HepG2 (cell line): ENCODE data around the gene MT1M. TPM values are rescaled to one million over a fixed set of nuclear protein-coding genes. Genes with fewer than 3 reads are reported as not detected.

Experiments used
- ARHGAP35 ChIP-seq: sonication (generic); formaldehyde crosslinking; IDR thresholded peaks from 2 replicates; pipeline ENCODE4 v1.9.0; 2022; ENCODE audit warnings: mild to moderate bottlenecking, inconsistent platforms, moderate library complexity, missing genetic modification reagents, borderline replicate concordance
- DR1 ChIP-seq: sonication (generic); formaldehyde crosslinking; IDR thresholded peaks from 2 replicates; pipeline ENCODE4 v1.8.0; 2021; ENCODE audit warnings: mild to moderate bottlenecking, missing genetic modification reagents, inconsistent platforms
- MYC ChIP-seq: sonication (generic); formaldehyde crosslinking; IDR thresholded peaks from 2 replicates; pipeline ENCODE4 v1.9.0; 2021; ENCODE audit warnings: missing genetic modification reagents, borderline replicate concordance
- PHF21A ChIP-seq: sonication (generic); formaldehyde crosslinking; IDR thresholded peaks from 2 replicates; pipeline ENCODE4 v1.5.0; 2020; ENCODE audit warnings: mild to moderate bottlenecking, missing genetic modification reagents
- SAFB2 ChIP-seq: sonication (generic); formaldehyde crosslinking; IDR thresholded peaks from 2 replicates; pipeline ENCODE4 v1.5.1; 2020; ENCODE audit warnings: missing genetic modification reagents, low read depth, mild to moderate bottlenecking, borderline replicate concordance
- SRY ChIP-seq: sonication (generic); formaldehyde crosslinking; IDR thresholded peaks from 2 replicates; pipeline ENCODE4 v1.8.0; 2022; ENCODE audit warnings: mild to moderate bottlenecking, missing genetic modification reagents
- ZNF34 ChIP-seq: sonication (generic); formaldehyde crosslinking; IDR thresholded peaks from 2 replicates; pipeline ENCODE4 v1.4.0; 2020; ENCODE audit warnings: mild to moderate bottlenecking, missing genetic modification reagents, borderline replicate concordance
- ZNF501 ChIP-seq: sonication (generic); formaldehyde crosslinking; IDR thresholded peaks from 2 replicates; pipeline ENCODE4 v1.5.1; 2020; ENCODE audit warnings: mild to moderate bottlenecking, moderate library complexity, missing genetic modification reagents
- ZNF547 ChIP-seq: sonication (generic); formaldehyde crosslinking; IDR thresholded peaks from 2 replicates; pipeline ENCODE4 v1.5.1; 2020; ENCODE audit warnings: mild to moderate bottlenecking, missing genetic modification reagents
- polyA plus RNA-seq, 8 experiments: library from polyadenylated mRNA; depleted of rRNA in 3 of 8; stranded (reverse) in 7 of 8; unstranded in 1 of 8; fragments of >200 nt; fragmentation: Illumina TruSeq in 4 of 8; extraction: Trizol in 4 of 8; gene quantifications; 2 replicates each; pipeline versions ENCODE4 v1.2.1 to v1.2.3, GENCODE V29; 2011 to 2016; ENCODE audit warnings: low read depth in 4 of 8, missing spikeins in 1 of 8, mixed read lengths in 1 of 8; ENCODE audit not compliant: insufficient read depth in 1 of 8
- total RNA-seq, 5 experiments: library from RNA; depleted of rRNA; stranded (reverse); fragments of >200 nt; fragmentation: Illumina TruSeq; extraction: Trizol; gene quantifications; 2 replicates each; pipeline ENCODE4 v1.2.3, GENCODE V29; 2016; ENCODE audit warnings: low read depth in 1 of 5
- TF ChIP-seq, protein P1 (sequence below): sonication (generic); formaldehyde crosslinking; IDR thresholded peaks from 2 replicates; pipeline ENCODE4 v1.4.0; 2020; ENCODE audit warnings: missing genetic modification reagents
- TF ChIP-seq, protein P2 (sequence below): sonication (generic); formaldehyde crosslinking; conservative IDR thresholded peaks from 2 replicates; pipeline ENCODE4 v1.4.0; 2020; ENCODE audit warnings: mild to moderate bottlenecking, missing genetic modification reagents, moderate library complexity

The MT1M gene
- total and polyA plus RNA-seq, 2 of the 13 experiments (the other 11 are each of a cell fraction or from before 2014, with no cell fraction given): 4.6 TPM; not detected in 1

DNA sequence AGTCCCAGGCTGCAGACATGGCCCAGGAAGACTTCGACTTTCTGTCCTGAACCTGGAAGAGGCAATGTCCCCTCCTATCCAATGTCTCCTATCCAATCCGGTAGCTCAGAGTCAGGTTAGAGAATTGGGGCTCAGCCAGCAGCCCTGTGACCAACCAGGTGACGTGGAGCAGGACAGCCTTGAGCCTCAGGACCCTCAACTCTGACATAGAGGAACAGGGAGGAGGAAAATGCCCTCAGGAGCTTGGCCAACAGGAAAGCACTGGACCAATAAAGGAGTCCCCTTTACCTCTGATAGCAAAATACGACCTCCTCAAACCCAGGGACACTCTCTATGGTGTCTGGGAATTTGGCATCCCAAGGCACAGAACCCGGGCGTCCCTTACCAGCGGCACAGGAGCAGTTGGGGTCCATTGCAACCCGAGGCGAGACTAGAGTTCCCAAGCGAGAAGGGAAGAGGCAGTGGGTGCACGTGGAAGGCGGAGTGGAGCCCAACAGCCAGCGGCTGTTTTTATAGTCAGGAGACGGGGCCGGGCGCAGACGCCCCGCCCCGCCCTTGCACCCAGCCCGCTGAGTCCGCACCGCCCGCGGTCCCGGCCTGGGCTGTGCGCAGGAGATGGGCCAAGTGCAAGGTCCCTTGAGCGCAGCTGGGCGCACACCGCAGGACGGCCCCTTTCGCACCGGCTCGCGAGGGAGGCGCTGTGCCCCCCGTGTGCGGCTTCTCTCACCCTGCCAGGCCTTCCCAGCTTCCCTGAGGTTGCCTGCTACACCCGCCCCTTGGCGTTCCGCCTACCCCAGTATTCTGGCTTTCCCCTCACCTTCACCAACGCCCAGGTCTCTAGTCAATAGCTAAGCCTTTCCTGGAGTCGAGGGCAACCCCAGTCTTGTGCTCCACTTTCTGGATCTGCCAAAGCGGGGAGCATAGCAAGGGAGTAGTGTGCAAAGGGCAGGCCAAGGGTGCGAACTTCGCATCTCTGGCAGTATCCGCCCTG, 35.4 kb downstream of the MT1M start, which contains the start of gene MT1G (continued):
- TF ChIP-seq SAFB2: peak; percentile 80
- peak; percentile 69; the same call in 1 of the 2 replicates for TF ChIP-seq ZNF547 (CRISPR knock-in tag)
- TF ChIP-seq MYC (CRISPR knock-in tag): peak; percentile 80; the same call in 1 of the 2 replicates
- TF ChIP-seq ZNF34: peak; percentile 91; the same call in 1 of the 2 replicates
- 0 out of 2 replicates have a peak, but pooled peaks have one; percentile 25 for TF ChIP-seq SRY (CRISPR knock-in tag)
- TF ChIP-seq ZNF501: peak; percentile 40; the same call in 1 of the 2 replicates
- 0 out of 2 replicates have a peak, but pooled peaks have one; percentile 20 for TF ChIP-seq ARHGAP35 (CRISPR knock-in tag)
- TF ChIP-seq, protein P1, sequence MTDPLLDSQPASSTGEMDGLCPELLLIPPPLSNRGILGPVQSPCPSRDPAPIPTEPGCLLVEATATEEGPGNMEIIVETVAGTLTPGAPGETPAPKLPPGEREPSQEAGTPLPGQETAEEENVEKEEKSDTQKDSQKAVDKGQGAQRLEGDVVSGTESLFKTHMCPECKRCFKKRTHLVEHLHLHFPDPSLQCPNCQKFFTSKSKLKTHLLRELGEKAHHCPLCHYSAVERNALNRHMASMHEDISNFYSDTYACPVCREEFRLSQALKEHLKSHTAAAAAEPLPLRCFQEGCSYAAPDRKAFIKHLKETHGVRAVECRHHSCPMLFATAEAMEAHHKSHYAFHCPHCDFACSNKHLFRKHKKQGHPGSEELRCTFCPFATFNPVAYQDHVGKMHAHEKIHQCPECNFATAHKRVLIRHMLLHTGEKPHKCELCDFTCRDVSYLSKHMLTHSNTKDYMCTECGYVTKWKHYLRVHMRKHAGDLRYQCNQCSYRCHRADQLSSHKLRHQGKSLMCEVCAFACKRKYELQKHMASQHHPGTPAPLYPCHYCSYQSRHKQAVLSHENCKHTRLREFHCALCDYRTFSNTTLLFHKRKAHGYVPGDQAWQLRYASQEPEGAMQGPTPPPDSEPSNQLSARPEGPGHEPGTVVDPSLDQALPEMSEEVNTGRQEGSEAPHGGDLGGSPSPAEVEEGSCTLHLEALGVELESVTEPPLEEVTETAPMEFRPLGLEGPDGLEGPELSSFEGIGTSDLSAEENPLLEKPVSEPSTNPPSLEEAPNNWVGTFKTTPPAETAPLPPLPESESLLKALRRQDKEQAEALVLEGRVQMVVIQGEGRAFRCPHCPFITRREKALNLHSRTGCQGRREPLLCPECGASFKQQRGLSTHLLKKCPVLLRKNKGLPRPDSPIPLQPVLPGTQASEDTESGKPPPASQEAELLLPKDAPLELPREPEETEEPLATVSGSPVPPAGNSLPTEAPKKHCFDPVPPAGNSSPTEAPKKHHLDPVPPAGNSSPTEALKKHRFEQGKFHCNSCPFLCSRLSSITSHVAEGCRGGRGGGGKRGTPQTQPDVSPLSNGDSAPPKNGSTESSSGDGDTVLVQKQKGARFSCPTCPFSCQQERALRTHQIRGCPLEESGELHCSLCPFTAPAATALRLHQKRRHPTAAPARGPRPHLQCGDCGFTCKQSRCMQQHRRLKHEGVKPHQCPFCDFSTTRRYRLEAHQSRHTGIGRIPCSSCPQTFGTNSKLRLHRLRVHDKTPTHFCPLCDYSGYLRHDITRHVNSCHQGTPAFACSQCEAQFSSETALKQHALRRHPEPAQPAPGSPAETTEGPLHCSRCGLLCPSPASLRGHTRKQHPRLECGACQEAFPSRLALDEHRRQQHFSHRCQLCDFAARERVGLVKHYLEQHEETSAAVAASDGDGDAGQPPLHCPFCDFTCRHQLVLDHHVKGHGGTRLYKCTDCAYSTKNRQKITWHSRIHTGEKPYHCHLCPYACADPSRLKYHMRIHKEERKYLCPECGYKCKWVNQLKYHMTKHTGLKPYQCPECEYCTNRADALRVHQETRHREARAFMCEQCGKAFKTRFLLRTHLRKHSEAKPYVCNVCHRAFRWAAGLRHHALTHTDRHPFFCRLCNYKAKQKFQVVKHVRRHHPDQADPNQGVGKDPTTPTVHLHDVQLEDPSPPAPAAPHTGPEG (CRISPR knock-in tag): peak; percentile 50; the same call in 1 of the 2 replicates
- peak; percentile 55; the same call in 1 of the 2 replicates for TF ChIP-seq DR1
- peak; percentile 93 for TF ChIP-seq PHF21A (CRISPR knock-in tag)
- TF ChIP-seq, protein P2, sequence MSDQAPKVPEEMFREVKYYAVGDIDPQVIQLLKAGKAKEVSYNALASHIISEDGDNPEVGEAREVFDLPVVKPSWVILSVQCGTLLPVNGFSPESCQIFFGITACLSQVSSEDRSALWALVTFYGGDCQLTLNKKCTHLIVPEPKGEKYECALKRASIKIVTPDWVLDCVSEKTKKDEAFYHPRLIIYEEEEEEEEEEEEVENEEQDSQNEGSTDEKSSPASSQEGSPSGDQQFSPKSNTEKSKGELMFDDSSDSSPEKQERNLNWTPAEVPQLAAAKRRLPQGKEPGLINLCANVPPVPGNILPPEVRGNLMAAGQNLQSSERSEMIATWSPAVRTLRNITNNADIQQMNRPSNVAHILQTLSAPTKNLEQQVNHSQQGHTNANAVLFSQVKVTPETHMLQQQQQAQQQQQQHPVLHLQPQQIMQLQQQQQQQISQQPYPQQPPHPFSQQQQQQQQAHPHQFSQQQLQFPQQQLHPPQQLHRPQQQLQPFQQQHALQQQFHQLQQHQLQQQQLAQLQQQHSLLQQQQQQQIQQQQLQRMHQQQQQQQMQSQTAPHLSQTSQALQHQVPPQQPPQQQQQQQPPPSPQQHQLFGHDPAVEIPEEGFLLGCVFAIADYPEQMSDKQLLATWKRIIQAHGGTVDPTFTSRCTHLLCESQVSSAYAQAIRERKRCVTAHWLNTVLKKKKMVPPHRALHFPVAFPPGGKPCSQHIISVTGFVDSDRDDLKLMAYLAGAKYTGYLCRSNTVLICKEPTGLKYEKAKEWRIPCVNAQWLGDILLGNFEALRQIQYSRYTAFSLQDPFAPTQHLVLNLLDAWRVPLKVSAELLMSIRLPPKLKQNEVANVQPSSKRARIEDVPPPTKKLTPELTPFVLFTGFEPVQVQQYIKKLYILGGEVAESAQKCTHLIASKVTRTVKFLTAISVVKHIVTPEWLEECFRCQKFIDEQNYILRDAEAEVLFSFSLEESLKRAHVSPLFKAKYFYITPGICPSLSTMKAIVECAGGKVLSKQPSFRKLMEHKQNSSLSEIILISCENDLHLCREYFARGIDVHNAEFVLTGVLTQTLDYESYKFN (CRISPR knock-in tag): peak; percentile 36
